Erythroblast (primary cell): Measurements from ENCODE around the gene PCLAF.
"Not testable (repeated sequence)": the region's sequence is repeated elsewhere in the genome, so short reads cannot be mapped to it uniquely, and the experiment has no call there.

Source experiments
- GATA1 ChIP-seq: IDR thresholded peaks from 2 replicates; pipeline ENCODE4 v1.6.1; 2011; ENCODE audit warnings: low read depth, mild to moderate bottlenecking, control low read depth, low read length, moderate library complexity
- POLR2A ChIP-seq: IDR thresholded peaks from 2 replicates; pipeline ENCODE4 v1.6.1; 2011; ENCODE audit warnings: mild to moderate bottlenecking, low read length

DNA sequence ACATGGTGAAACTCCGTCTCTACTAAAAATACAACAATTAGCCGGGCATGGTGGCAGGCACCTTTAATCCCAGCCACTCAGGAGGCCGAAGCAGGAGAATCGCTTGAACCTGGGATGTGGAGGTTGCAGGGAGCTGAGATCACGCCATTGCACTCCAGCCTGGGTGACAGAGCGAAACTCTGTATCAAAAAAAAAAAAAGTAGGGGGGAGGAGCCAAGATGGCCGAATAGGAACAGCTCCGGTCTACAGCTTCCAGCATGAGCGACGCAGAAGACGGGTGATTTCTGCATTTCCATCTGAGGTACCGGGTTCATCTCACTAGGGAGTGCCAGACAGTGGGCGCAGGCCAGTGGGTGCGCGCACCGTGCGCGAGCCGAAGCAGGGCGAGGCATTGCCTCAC, 54.8 kb downstream of the PCLAF start:
- TF ChIP-seq POLR2A, GATA1: not testable (repeated sequence)
